Cardiac muscle cell (in vitro differentiated cells and primary cell): Measurements from ENCODE around the gene WDR82. TPM values are rescaled to one million over a fixed set of nuclear protein-coding genes. Genes with fewer than 3 reads are reported as not detected.

Experiments used
- DNase-seq, 2 donors: peaks; one replicate each; pipeline versions ENCODE4 v3.0.0 to v3.0.0-alpha.2; 2010 to 2017; ENCODE audit warnings: low read depth in 1 of 2, low spot score in 1 of 2
- H3K27ac ChIP-seq: fragments of 200-600 bp; sonication (generic); 2 replicates; pipeline ENCODE4 v1.5.1; 2016
- H3K27me3 ChIP-seq: fragments of 200-600 bp; sonication (generic); 2 replicates; pipeline ENCODE4 v1.6.0; 2016; ENCODE audit warnings: control low read depth
- H3K36me3 ChIP-seq: fragments of 200-600 bp; sonication (generic); 2 replicates; pipeline ENCODE4 v1.5.1; 2016; ENCODE audit warnings: control low read depth
- H3K4me1 ChIP-seq: fragments of 200-600 bp; sonication (generic); 2 replicates; pipeline ENCODE4 v1.8.1; 2017; ENCODE audit warnings: low read depth, mild to moderate bottlenecking, mixed run types
- H3K4me3 ChIP-seq: fragments of 200-600 bp; sonication (generic); 2 replicates; pipeline ENCODE4 v1.5.1; 2016; ENCODE audit warnings: mild to moderate bottlenecking
- H3K9me3 ChIP-seq: fragments of 200-600 bp; sonication (generic); 2 replicates; pipeline ENCODE4 v1.5.1; 2017; ENCODE audit warnings: low read depth, mild to moderate bottlenecking, control low read depth
- polyA plus RNA-seq: library from polyadenylated mRNA; unstranded; fragments of >200 nt; fragmentation: Nextera tagmentation; extraction: Ambion mirVana; gene quantifications from 2 replicates; pipeline ENCODE4 v1.2.1, GENCODE V29; 2016
- total RNA-seq: library from RNA; depleted of rRNA; stranded (reverse); fragments of >200 nt; gene quantifications from 2 replicates; pipeline ENCODE4 v1.2.3, GENCODE V29; 2016
- TF ChIP-seq, protein P1 (sequence below): IDR thresholded peaks from 2 replicates; pipeline ENCODE4 v1.5.1; 2012; ENCODE audit warnings: low read depth, mild to moderate bottlenecking, low read length

WDR82 gene
- total and polyA plus RNA-seq, 2 experiments from 2014 or later: 30.7 to 35.4 TPM

DNA sequence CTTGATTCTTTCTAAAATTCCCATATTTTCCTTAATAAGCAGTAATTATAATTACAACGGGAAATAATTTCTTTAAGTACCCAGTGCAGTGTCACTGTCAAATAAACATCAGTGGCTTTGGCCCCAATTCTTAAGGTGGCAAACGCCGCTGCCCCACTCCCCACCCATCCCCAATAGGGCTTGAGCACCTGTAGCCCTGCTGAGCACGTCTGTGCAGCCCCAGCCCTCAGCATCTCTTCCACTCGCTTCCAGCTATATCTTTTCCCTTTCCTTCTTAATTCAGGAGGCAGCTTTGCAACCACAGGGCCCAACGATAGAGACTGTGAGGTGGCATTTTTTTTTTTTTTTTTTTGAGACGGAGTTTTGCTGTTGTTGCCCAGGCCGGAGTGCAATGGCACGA lies 23.8 kb downstream of the WDR82 start:
- TF ChIP-seq, protein P1, sequence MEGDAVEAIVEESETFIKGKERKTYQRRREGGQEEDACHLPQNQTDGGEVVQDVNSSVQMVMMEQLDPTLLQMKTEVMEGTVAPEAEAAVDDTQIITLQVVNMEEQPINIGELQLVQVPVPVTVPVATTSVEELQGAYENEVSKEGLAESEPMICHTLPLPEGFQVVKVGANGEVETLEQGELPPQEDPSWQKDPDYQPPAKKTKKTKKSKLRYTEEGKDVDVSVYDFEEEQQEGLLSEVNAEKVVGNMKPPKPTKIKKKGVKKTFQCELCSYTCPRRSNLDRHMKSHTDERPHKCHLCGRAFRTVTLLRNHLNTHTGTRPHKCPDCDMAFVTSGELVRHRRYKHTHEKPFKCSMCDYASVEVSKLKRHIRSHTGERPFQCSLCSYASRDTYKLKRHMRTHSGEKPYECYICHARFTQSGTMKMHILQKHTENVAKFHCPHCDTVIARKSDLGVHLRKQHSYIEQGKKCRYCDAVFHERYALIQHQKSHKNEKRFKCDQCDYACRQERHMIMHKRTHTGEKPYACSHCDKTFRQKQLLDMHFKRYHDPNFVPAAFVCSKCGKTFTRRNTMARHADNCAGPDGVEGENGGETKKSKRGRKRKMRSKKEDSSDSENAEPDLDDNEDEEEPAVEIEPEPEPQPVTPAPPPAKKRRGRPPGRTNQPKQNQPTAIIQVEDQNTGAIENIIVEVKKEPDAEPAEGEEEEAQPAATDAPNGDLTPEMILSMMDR: no peak
- Histone ChIP-seq H3K36me3 (peaks cover 67% of the 10 kb centered on the region), H3K27me3 (no peaks in the 10 kb centered on the region), H3K9me3 (no peaks in the 10 kb centered on the region), H3K4me3 (no peak overlapping the region), H3K4me1 (no peaks in the 10 kb centered on the region), H3K27ac (no peak overlapping the region)
- no peak for DNase-seq

DNA sequence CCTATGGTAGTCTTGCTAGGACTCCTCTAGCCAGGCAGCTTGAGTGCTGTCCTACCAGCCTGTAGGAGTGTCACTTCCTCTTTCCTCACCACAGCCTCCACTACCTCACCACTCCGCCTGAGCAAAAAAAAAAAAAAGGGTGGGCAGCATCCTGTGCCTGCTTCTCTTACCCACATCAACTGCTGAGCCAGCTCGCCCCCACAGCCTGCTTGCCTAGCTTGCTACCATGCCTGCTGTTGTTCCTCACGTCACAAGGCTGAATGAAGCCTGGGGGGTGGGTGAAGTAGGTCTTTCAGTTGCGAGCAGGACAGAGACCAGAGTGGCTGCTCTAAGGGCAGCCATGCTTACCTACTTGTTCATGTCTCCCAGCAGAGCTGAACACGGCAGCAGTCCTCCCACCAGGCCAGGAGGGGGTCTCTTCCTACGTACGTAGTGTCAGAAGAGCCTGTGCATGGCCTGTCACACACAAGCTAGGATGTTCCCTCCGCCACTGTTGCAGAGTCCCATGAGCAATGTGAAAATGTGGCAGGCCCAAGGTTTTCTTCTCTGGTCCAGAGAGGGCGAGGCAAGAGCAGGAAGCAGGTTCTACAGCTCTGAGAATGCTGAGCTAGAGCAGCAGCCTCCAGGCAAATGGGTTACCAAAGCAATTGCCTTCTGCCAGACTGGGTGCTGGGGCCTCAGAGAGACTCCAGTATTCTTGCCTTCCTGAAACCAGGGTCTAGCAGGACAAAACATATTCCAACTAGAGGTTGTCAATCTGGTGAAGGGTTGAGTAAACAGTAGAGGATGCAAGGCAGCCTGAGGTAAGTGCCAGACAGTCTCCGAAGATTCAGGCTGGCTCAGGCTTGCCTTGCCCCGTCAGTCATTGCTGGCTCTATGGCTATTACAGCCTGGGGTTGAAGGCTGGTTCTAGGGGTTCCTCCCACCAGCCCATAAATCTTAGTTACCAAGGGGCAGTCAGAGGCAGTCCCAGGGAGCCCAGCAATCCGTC lies 24.8 kb downstream of the WDR82 start:
- peak in 1 of 2 donors; percentile 38 for DNase-seq
- H3K9me3 ChIP-seq: no peaks in the 10 kb centered on the region
- TF ChIP-seq, protein P1: no peak
- H3K27ac ChIP-seq: peak overlapping the region; percentile 23
- no peaks in the 10 kb centered on the region for H3K4me1 ChIP-seq
- H3K27me3 ChIP-seq: no peaks in the 10 kb centered on the region
- H3K4me3 ChIP-seq: no peak overlapping the region
- peaks cover 57% of the 10 kb centered on the region for H3K36me3 ChIP-seq

DNA sequence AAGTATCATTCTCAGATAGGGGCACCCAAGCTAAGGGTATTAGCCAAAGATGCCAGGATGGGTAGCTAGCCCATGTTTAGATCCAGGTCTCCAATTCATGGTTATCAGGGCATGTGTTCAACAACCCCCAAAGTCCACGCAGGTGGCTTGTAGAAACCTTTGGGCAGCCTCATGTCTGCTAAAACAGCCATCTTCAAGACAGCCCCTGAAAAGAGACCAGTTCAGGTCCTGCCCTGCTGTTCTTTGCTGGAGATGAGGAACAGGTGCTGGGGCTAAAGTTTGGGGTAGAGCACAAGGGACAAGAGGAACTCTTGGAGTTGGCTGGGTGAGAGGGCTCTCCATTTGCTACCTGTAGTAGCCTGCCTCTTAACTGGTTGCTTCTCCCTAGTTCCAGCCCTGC lies 28.3 kb downstream of the WDR82 start:
- TF ChIP-seq, protein P1: no peak
- H3K9me3 ChIP-seq: no peaks in the 10 kb centered on the region
- no peak for DNase-seq
- no peaks in the 10 kb centered on the region for H3K27me3 ChIP-seq
- peaks cover 22% of the 10 kb centered on the region for H3K36me3 ChIP-seq
- H3K4me3 ChIP-seq: no peak overlapping the region
- H3K4me1 ChIP-seq: no peaks in the 10 kb centered on the region
- no peak overlapping the region for H3K27ac ChIP-seq

DNA sequence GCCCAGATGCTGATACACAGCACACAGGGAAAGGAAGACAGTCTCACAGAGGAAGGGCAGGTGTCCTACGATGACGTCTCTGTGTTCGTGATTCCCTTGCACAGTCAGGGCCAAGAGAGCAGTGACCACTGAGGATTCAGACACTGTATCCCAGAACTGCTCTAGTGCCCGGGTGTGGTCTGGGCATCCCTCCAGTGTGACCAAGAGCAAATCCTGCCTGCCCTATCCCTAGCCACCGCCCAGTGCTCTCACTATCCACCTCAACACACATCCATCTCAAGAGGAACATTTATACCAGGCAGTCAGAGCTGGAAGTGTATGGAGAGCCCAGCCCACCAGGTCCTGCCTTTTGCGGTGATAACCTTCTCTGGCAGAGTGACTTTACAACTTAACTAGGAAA lies 28.8 kb downstream of the WDR82 start:
- TF ChIP-seq, protein P1: no peak
- Histone ChIP-seq H3K27ac (no peak overlapping the region), H3K4me3 (no peak overlapping the region), H3K36me3 (peaks cover 22% of the 10 kb centered on the region), H3K27me3 (peaks cover 3% of the 10 kb centered on the region), H3K4me1 (no peaks in the 10 kb centered on the region), H3K9me3 (no peaks in the 10 kb centered on the region)
- DNase-seq: no peak

DNA sequence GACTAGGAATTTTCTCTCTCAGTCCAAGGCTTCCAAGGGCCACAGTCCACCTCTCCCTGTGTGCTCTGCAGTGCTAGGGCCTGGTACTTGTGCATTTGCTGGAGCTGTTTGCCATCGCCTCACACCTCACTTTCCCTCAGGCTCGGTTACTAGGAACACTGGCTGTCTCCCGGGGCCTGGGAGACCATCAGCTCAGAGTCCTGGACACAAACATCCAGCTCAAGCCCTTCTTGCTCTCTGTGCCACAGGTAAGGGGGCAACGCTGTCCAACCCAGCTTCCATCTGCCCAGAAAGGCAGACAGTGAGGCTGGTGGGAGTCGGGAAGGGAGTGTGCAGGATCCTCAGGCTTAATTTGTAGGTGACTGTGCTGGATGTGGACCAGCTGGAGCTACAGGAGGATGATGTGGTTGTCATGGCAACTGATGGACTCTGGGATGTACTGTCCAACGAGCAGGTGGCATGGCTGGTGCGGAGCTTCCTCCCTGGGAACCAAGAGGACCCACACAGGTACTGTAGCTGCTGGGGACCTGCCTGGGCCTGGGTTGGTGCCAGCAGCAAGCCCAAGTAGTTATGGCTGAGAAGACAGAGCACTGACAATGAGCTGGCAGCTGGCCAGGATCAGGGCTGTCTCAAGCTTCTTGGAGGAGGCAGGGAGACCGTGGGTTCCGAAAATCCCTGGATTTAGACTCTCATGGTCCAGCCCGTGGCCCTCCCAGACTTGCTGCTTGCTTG lies 29.5 kb downstream of the WDR82 start:
- peaks cover 16% of the 10 kb centered on the region for H3K36me3 ChIP-seq

More for the DNA sequence above, 29.5 kb downstream of the WDR82 start:
- H3K4me1 ChIP-seq: no peaks in the 10 kb centered on the region
- no peaks in the 10 kb centered on the region for H3K9me3 ChIP-seq
- TF ChIP-seq, protein P1: no peak
- H3K4me3 ChIP-seq: no peak overlapping the region
- peaks cover 3% of the 10 kb centered on the region for H3K27me3 ChIP-seq
- DNase-seq: no peak
- H3K27ac ChIP-seq: no peak overlapping the region
